BJ (cell line): ENCODE data around the gene EGFR. TPM values are rescaled to one million over a fixed set of nuclear protein-coding genes. Genes with fewer than 3 reads are reported as not detected.

Experiments used
- CTCF ChIA-PET: fragments of 350-600 bp; formaldehyde crosslinking; extraction: SDS; loops from one replicate; lab custom pipeline; 2021; ENCODE audit warnings: antibody characterized with exemption, inconsistent platforms; lab: Yijun Ruan, JAX
- POLR2A ChIA-PET: fragments of 300-600 bp; sonication (Branson Sonifier 250); formaldehyde crosslinking; extraction: SDS; loops from one replicate; lab custom pipeline; 2021; ENCODE audit warnings: antibody characterized with exemption; lab: Charles Lee
- DNase-seq: peaks from one replicate; pipeline ENCODE4 v3.0.0-alpha.2; 2011; ENCODE audit warnings: low read depth
- H3K27me3 ChIP-seq: 2 replicates; pipeline ENCODE4 v1.6.0; 2011; ENCODE audit warnings: low read length; ENCODE audit not compliant: control insufficient read depth, insufficient read depth
- H3K36me3 ChIP-seq: 2 replicates; pipeline ENCODE4 v1.5.1; 2011; ENCODE audit warnings: low read length; ENCODE audit not compliant: control insufficient read depth, insufficient read depth
- H3K4me3 ChIP-seq: 2 replicates; pipeline ENCODE4 v1.5.1; 2011; ENCODE audit warnings: low read depth, mild to moderate bottlenecking, control low read depth, low read length
- polyA plus RNA-seq: library from polyadenylated mRNA; depleted of rRNA; stranded (reverse); fragments of >200 nt; gene quantifications from 2 replicates; pipeline ENCODE4 v1.2.3, GENCODE V29; 2011
- TF ChIP-seq, protein P1 (sequence below): IDR thresholded peaks from 2 replicates; pipeline ENCODE4 v1.5.1; 2011; ENCODE audit warnings: low read depth, mild to moderate bottlenecking, control low read depth, inconsistent platforms, low read length, moderate library complexity; ENCODE audit not compliant: insufficient read depth

The EGFR gene
- polyA plus RNA-seq, 1 experiment, result 34.0 TPM

GRCh38 chr7:55023841-55024505 lies 5.2 kb downstream of the EGFR start:
- no peaks in the 10 kb centered on the region for H3K27me3 ChIP-seq
- DNase-seq, result no peak
- ChIA-PET CTCF (interaction anchor here (1.1 kb wide), 1 partner anchor 27 kb away, joined by 3 read pairs; no protein-coding TSS in a partner anchor), POLR2A (no interaction called here)
- no peak overlapping the region for H3K4me3 ChIP-seq
- no peaks in the 10 kb centered on the region for H3K36me3 ChIP-seq
- TF ChIP-seq, protein P1, sequence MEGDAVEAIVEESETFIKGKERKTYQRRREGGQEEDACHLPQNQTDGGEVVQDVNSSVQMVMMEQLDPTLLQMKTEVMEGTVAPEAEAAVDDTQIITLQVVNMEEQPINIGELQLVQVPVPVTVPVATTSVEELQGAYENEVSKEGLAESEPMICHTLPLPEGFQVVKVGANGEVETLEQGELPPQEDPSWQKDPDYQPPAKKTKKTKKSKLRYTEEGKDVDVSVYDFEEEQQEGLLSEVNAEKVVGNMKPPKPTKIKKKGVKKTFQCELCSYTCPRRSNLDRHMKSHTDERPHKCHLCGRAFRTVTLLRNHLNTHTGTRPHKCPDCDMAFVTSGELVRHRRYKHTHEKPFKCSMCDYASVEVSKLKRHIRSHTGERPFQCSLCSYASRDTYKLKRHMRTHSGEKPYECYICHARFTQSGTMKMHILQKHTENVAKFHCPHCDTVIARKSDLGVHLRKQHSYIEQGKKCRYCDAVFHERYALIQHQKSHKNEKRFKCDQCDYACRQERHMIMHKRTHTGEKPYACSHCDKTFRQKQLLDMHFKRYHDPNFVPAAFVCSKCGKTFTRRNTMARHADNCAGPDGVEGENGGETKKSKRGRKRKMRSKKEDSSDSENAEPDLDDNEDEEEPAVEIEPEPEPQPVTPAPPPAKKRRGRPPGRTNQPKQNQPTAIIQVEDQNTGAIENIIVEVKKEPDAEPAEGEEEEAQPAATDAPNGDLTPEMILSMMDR, result no peak

DNA sequence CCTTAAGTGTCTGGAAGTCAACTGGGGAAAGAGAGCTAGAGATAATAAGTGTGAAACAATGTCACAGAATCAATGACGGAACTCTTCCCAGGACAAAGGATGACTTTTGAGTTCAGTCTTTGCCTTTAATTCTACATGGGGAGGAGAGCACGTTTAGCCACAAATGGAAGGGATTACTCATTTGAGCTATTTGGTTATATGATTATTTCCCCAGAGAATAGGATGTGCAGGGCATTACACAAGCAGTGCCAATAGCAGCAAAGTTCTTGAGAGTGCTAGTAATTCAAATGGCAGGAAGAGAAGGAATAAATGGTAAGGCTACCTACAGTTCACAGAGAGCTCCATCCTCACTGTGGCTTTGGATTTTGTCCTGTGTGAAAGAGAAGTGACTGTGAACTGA lies 6.0 kb downstream of the EGFR start:
- ChIA-PET POLR2A (no interaction called here), CTCF (interaction anchor here (1.1 kb wide), 1 partner anchor 26 kb away, joined by 3 read pairs; no protein-coding TSS in a partner anchor)
- Histone ChIP-seq H3K36me3 (no peaks in the 10 kb centered on the region), H3K27me3 (no peaks in the 10 kb centered on the region), H3K4me3 (no peak overlapping the region)
- TF ChIP-seq, protein P1, result no peak
- no peak for DNase-seq

- CTCF ChIA-PET, result interaction anchor here (0.7 to 1.0 kb wide), 4 partner anchors 10 to 229 kb away, joined by 3 read pairs; no protein-coding TSS in a partner anchor
- POLR2A ChIA-PET, result interaction anchor here (1.1 kb wide), 1 partner anchor 106 kb away, joined by 3 read pairs; no protein-coding TSS in a partner anchor
- TF ChIP-seq, protein P1, result no peak
- Histone ChIP-seq H3K36me3 (no peaks in the 10 kb centered on the region), H3K27me3 (no peaks in the 10 kb centered on the region), H3K4me3 (no peak overlapping the region)
- DNase-seq, result no peak
Measured at GRCh38 chr7:55026086-55026790, 7.4 kb downstream of the EGFR start.

DNA sequence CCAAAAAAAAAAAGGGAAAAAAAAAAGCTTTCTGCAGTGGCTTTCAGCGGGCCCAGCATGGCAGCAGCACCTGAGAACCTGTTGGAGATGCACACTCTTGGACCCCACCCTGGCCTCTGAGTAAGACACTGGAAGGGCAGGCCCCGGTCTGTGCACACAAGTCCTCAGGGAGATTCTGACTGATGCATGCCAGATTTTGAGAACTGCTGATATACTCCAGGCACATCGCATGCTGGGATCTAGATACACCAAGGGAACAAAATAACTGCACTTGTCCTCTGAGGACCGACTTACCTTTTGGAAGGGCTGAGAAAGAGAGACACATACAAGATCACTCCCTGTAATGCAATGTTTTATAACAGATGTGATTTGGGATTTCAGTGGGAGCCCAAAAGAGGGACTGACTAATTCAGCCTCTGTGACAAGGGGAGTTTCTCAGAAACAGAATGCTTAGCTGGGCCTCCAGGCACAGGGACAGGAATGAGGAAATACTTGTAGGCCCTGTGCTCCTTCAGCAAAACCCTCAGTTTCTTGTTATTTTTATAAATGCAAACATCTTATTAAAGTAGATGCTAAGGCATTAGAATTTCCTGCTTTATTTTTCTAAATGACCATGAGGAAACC lies 8.2 kb downstream of the EGFR start:
- Histone ChIP-seq H3K36me3 (no peaks in the 10 kb centered on the region), H3K4me3 (no peak overlapping the region), H3K27me3 (no peaks in the 10 kb centered on the region)
- no peak for DNase-seq
- ChIA-PET POLR2A (no interaction called here), CTCF (interaction anchor here (1.0 to 1.5 kb wide), 2 partner anchors 180 to 228 kb away, joined by 3 to 4 read pairs; no protein-coding TSS in a partner anchor)
- TF ChIP-seq, protein P1, result no peak

GRCh38 chr7:55028011-55028410 lies 9.2 kb downstream of the EGFR start:
- DNase-seq, result no peak
- POLR2A ChIA-PET, result no interaction called here
- H3K4me3 ChIP-seq, result no peak overlapping the region
- TF ChIP-seq, protein P1, result no peak
- H3K36me3 ChIP-seq, result no peaks in the 10 kb centered on the region
- CTCF ChIA-PET, result interaction anchor here (1.5 kb wide), 1 partner anchor 227 kb away, joined by 4 read pairs; no protein-coding TSS in a partner anchor
- H3K27me3 ChIP-seq, result no peaks in the 10 kb centered on the region
